ENCODE measurements around the gene GSTA4.

Gene GSTA4

DNA sequence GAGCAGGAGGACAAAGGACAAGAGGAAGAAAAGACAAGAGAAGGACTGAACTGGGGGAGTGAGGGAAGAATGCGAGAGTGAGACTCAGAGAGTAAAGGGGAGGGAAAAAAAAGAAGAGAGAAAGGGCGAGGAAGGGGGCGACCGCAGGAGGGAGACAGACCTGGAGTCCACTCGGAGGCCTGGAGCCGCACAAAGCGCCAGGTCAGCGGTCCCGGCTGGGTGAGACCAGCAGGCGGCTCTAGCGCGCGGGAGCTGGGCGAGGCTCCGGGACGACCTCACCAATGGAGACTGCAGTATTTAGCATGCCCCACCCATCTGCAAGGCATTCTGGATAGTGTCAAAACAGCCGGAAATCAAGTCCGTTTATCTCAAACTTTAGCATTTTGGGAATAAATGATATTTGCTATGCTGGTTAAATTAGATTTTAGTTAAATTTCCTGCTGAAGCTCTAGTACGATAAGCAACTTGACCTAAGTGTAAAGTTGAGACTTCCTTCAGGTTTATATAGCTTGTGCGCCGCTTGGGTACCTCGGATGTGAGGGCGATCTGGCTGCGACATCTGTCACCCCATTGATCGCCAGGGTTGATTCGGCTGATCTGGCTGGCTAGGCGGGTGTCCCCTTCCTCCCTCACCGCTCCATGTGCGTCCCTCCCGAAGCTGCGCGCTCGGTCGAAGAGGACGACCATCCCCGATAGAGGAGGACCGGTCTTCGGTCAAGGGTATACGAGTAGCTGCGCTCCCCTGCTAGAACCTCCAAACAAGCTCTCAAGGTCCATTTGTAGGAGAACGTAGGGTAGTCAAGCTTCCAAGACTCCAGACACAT lies at the start of gene GSTA4:
Gene GSTA4 (minus strand): TSS at position 196 of the 824 bp plus-strand sequence. CDS start 1,041 bp downstream, outside the sequence.
- DNase-seq = peak; percentile 81

DNA sequence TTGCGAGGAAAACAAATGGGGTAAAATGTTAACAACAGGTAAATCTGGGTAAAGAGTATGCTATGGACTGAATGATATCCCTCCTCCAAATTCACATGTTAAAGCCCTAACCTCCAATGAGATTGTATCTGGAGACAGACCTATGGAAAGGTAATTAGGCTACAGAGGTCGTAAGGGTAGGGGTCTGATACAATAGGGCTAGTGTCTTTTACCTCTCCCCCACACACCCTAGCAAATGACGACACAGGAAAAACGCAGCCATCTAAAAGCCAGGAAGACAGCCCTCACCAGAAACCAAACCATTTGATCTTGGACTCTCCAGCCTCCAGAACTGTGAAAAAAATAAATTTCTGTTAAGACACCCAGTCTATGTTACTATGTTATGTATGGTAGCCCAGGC lies 49.5 kb upstream of the GSTA4 start:
- DNase-seq = no peak

- no peak for DNase-seq
Measured at GRCh38 chr6:53044071-53044470, 49.0 kb upstream of the GSTA4 start.

DNA sequence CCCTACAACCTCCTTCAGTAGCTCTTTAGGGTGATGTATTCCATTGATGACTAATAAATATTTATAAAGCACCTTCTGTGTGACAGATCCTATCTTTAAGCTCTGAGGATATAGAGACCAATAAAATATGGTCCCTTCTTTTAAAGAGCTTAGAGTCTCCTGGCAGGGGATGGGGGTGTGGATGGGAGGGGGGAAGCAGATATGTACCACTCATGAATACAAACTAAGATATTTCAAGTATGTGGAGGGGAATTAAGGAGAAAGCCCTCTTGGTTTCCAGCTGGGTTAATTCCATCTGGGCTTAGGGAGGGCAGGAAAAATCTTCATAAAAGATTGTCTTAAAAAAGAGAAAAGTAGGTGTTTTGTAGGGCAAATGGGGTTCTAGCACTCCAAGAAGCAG lies 48.5 kb upstream of the GSTA4 start:
- no peak for DNase-seq

- no peak for DNase-seq
Measured at GRCh38 chr6:53042112-53042511, 47.0 kb upstream of the GSTA4 start.

DNA sequence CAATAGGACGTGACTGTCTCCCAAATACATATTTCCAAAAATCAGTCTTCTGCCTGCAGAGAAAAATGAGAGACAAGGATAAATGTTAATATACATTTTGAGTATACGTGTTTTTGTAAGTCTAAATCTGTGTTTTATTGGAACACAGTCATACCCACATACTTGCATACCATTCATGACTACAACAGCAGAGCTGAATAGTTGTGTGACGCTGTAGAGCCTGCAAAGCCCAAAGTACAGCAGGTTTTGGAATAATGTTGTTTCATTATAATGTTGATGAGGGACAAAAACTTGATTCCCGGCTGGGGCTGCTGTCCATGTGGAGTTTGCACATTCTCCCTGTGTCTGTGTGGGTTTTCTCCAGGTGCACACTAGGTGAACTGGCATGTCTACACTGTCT lies 46.3 kb upstream of the GSTA4 start:
- no peak for DNase-seq

- no peak for DNase-seq
Measured at GRCh38 chr6:53038596-53038995, 43.5 kb upstream of the GSTA4 start.

GRCh38 chr6:53038141-53038540 lies 43.1 kb upstream of the GSTA4 start:
- no peak for DNase-seq

GRCh38 chr6:53035549-53036213 lies 40.6 kb upstream of the GSTA4 start:
- DNase-seq = no peak

- DNase-seq = no peak
Measured at GRCh38 chr6:53033764-53034163, 38.7 kb upstream of the GSTA4 start.

DNA sequence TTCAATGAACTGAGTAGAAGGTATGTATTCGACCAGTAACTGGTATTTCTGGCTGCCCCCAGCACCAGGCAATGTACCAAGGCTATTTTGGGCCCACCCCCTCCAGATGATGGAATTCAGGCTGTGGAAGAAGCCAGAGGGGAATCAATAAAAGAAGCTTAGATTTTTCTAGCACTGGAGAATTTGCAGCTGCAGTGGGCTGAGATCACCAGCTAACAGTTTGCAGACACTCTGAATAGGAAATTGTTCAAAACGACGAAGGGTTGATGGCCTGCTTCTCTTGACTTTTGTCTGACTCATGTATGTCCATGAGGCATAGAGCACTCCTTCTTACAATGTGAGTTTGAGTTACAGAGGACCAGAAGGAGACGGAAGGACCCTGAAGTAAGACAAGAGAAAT lies 37.8 kb upstream of the GSTA4 start:
- DNase-seq = no peak

GRCh38 chr6:53031281-53031680 lies 36.2 kb upstream of the GSTA4 start:
- no peak for DNase-seq

DNA sequence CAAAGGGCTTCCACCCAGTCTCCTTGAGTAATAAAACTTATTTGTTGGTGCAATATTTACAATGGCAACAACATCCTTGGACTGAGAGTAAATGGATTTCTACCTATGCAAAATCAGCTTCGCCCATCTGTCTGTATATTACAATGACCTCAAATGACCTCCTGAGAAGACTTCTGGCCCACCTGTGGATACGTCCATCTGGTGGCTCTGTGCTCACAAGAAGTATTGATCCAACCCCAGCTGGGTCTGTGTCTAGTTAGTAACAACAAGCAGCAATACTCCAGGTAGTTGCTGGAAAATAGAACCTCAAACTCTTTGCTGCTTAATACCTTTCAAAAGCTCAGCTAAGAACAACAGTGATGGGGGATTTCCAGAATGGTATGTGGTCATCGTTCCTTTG lies 34.7 kb upstream of the GSTA4 start:
- no peak for DNase-seq

GRCh38 chr6:53029257-53029656 lies 34.2 kb upstream of the GSTA4 start:
- DNase-seq = no peak

DNA sequence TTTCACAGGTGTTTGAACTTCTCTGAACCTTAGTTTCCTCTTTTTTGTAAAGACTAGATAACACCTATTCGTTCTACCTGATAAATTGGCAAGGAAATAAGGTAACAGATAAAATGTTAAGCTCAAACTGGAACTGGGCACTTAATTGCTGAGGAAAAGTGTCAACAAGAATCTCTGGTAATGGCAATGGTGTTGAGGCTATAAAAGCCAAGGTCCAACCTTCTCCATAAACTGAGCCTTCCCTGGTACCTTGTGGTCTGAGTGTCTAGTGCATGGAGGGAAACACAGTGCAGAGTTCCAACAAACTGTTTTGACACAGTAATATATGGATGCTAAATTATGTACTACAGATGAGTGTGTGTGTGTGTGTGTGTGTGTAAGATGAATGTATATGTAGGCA lies 33.4 kb upstream of the GSTA4 start:
- DNase-seq = no peak

- DNase-seq = no peak
Measured at GRCh38 chr6:53027131-53027718, 32.1 kb upstream of the GSTA4 start.

- DNase-seq = no peak
Measured at GRCh38 chr6:53026526-53026925, 31.4 kb upstream of the GSTA4 start.

- no peak for DNase-seq
Measured at GRCh38 chr6:53023323-53023722, 28.2 kb upstream of the GSTA4 start.

- DNase-seq = no peak
Measured at GRCh38 chr6:53020005-53020744, 25.1 kb upstream of the GSTA4 start.

GRCh38 chr6:53018446-53018845 lies 23.4 kb upstream of the GSTA4 start:
- no peak for DNase-seq

- no peak for DNase-seq
Measured at GRCh38 chr6:53015486-53015885, 20.4 kb upstream of the GSTA4 start.

DNA sequence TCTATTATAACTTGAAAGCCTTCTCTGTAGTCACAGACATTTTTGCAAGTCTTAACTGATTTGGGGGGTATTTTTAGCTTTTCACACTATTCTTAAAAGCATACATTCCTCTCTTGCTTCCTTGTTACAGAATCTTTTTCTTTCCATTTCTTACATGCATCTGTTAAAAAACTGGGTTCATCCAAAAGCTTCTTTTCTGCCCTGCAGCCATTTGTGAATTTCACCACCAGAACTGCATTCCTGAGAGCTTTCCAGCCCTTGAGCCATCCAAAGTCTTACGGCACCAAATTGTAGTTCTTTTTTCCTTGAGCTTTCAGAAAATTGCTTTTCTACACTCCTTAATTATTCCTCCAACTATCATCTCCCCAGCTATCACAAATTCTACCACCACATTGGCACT lies 19.7 kb upstream of the GSTA4 start:
- DNase-seq = no peak

- DNase-seq = no peak
Measured at GRCh38 chr6:53014063-53014462, 19.0 kb upstream of the GSTA4 start.

Measured in activated T-cell treated with anti-CD3 and anti-CD28 coated beads, Interleukin-2, amount 50 U/mL, for 1 hour (primary cell).